Renal cortex interstitium (tissue), 11 donors: ENCODE measurements around the gene LMCD1. TPM values are rescaled to one million over a fixed set of nuclear protein-coding genes. Genes with fewer than 3 reads are reported as not detected.

ENCODE experiments used
- DNase-seq, 11 donors: peaks; one replicate each; pipeline ENCODE4 v3.0.0-alpha.2; 2013; ENCODE audit warnings: low read depth in 9 of 11, low spot score in 4 of 11; ENCODE audit errors: extremely low read depth in 1 of 11
- polyA plus RNA-seq, 3 donors: library from polyadenylated mRNA; unstranded; fragments of 120-200 nt; gene quantifications; one replicate each; pipeline ENCODE4 v1.2.1, GENCODE V29; 2013; ENCODE audit not compliant: insufficient read length in 3 of 3

LMCD1 gene
- polyA plus RNA-seq, 3 donors, result 26.3 to 35.8 (median 27.0) TPM

GRCh38 chr3:8523041-8523440, 21.4 kb downstream of the LMCD1 start:
- no peak for DNase-seq

- DNase-seq, result no peak
Observed at GRCh38 chr3:8524249-8524648, 22.6 kb downstream of the LMCD1 start.

GRCh38 chr3:8524656-8525399, 23.2 kb downstream of the LMCD1 start:
- no peak for DNase-seq

GRCh38 chr3:8525893-8526292, 24.3 kb downstream of the LMCD1 start:
- DNase-seq, result no peak

- DNase-seq, result peak in 8 of 11 donors; percentile 49 to 71 (median 57)
Observed at GRCh38 chr3:8529181-8529637, 27.6 kb downstream of the LMCD1 start.

GRCh38 chr3:8529738-8530525, 28.3 kb downstream of the LMCD1 start:
- no peak for DNase-seq

GRCh38 chr3:8530581-8530980, 29.0 kb downstream of the LMCD1 start:
- DNase-seq, result no peak

- DNase-seq, result no peak
Observed at GRCh38 chr3:8532251-8532871, 30.7 kb downstream of the LMCD1 start.

GRCh38 chr3:8536096-8537056, 34.8 kb downstream of the LMCD1 start:
- peak in 2 of 11 donors; percentile 27 to 28 for DNase-seq

GRCh38 chr3:8537440-8537839, 35.8 kb downstream of the LMCD1 start:
- no peak for DNase-seq

- no peak for DNase-seq
Observed at GRCh38 chr3:8538223-8538622, 36.6 kb downstream of the LMCD1 start.

- no peak for DNase-seq
Observed at GRCh38 chr3:8538913-8539312, 37.3 kb downstream of the LMCD1 start.

- DNase-seq, result no peak
Observed at GRCh38 chr3:8539419-8539818, 37.8 kb downstream of the LMCD1 start.

GRCh38 chr3:8540456-8540855, 38.8 kb downstream of the LMCD1 start:
- DNase-seq, result no peak

GRCh38 chr3:8541486-8541885, 39.9 kb downstream of the LMCD1 start:
- DNase-seq, result no peak

GRCh38 chr3:8542190-8543135, 40.8 kb downstream of the LMCD1 start:
- DNase-seq, result no peak

- no peak for DNase-seq
Observed at GRCh38 chr3:8546609-8547008, 45.0 kb downstream of the LMCD1 start.
